Spleen (tissue), 7 donors: ENCODE measurements around the gene GOLGA1.

Source experiments
- CTCF ChIP-seq, 11 experiments: fragments of 200-600 bp in 7 of 11; fragments of 450-650 bp in 4 of 11; sonication (generic) in 4 of 11; IDR thresholded peaks in 8 of 11; conservative IDR thresholded peaks in 3 of 11; 1 replicate in 7 of 11; 2 replicates in 4 of 11; pipeline versions ENCODE4 v1.4.0 to v1.8.0; 2016 to 2021; ENCODE audit warnings: antibody characterized with exemption in 11 of 11, inconsistent platforms in 4 of 11, mild to moderate bottlenecking in 1 of 11
- POLR2AphosphoS5 ChIP-seq, 3 donors: sonication (generic); formaldehyde crosslinking; IDR thresholded peaks; one replicate each; pipeline ENCODE4 v1.5.1; 2017; ENCODE audit warnings: antibody characterized with exemption in 3 of 3
- donor health status: DM: no; HTN: no; CAD: no; lungs with moderate emphysema.
- donor health status: DM: no; HTN: no; CAD: no.
- donor health status: DM: no; HTN: no; CAD: no.

- TF ChIP-seq CTCF (IDR thresholded peaks at IDR 0.05 in 8 of 11, conservative IDR thresholded peaks at IDR 0.05 in 3 of 11) (no peak), POLR2AphosphoS5 (IDR thresholded peaks at IDR 0.05) (peak in 1 of 3 donors; percentile 32)
Measured at GRCh38 chr9:124855566-124855943, 85.3 kb downstream of the GOLGA1 start.
